OCI-LY3 (cell line): ENCODE data around the gene ABHD17C.

Experiments used
- H2AFZ ChIP-seq: fragments of 200-600, 300-600 bp; shearing (Covaris generic); 2 replicates; pipeline ENCODE4 v1.6.0; 2014; ENCODE audit warnings: antibody characterized with exemption, low read depth, low read length
- H3K27ac ChIP-seq: fragments of 200-600, 300-600 bp; sonication (generic); 2 replicates; pipeline ENCODE4 v1.5.1; 2014; ENCODE audit warnings: mild to moderate bottlenecking, low read length, moderate library complexity, mixed read lengths
- H3K27me3 ChIP-seq: fragments of 200-600, 300-600 bp; sonication (generic); 2 replicates; pipeline ENCODE4 v1.6.1; 2014; ENCODE audit warnings: low read depth, low read length, mixed read lengths
- H3K36me3 ChIP-seq: fragments of 200-600, 300-600 bp; sonication (generic); replicated peaks from 2 replicates; pipeline ENCODE3; 2014; ENCODE audit warnings: low read depth, low read length, mixed read lengths
- H3K4me1 ChIP-seq: fragments of 300-600, 200-600 bp; sonication (generic); 2 replicates; pipeline ENCODE4 v1.6.1; 2014; ENCODE audit warnings: low read length, mixed read lengths
- H3K4me2 ChIP-seq: fragments of 200-600, 300-600 bp; sonication (generic); 2 replicates; pipeline ENCODE4 v1.6.1; 2014; ENCODE audit warnings: low read length, mixed read lengths
- H3K4me3 ChIP-seq: fragments of 300-600, 200-600 bp; sonication (generic); 2 replicates; pipeline ENCODE4 v1.5.1; 2014; ENCODE audit warnings: antibody characterized with exemption, mild to moderate bottlenecking, low read length, moderate library complexity
- H3K79me2 ChIP-seq: fragments of 300-600, 200-600 bp; shearing (Covaris generic); 2 replicates; pipeline ENCODE4 v1.6.1; 2014; ENCODE audit warnings: mild to moderate bottlenecking, low read length, mixed read lengths
- H3K9ac ChIP-seq: fragments of 300-600, 200-600 bp; shearing (Covaris generic); 2 replicates; pipeline ENCODE4 v1.6.0; 2014; ENCODE audit warnings: mild to moderate bottlenecking, low read length, moderate library complexity
- H3K9me3 ChIP-seq: fragments of 200-600, 300-600 bp; shearing (Covaris generic); 2 replicates; pipeline ENCODE4 v1.6.1; 2014; ENCODE audit warnings: low read length, mixed read lengths; ENCODE audit not compliant: insufficient read depth
- H4K20me1 ChIP-seq: fragments of 200-600, 300-600 bp; sonication (generic); 2 replicates; pipeline ENCODE4 v1.6.1; 2016; ENCODE audit warnings: low read length, mixed read lengths; ENCODE audit not compliant: insufficient read depth
- CTCF ChIP-seq: fragments of 200-600, 300-600 bp; sonication (generic); IDR thresholded peaks from 2 replicates; pipeline ENCODE4 v1.5.1; 2014; ENCODE audit warnings: antibody characterized with exemption, low read length, low read depth
- EZH2phosphoT487 ChIP-seq: fragments of 200-600 bp; shearing (Covaris generic); IDR thresholded peaks from 2 replicates; pipeline ENCODE4 v1.6.1; 2018; ENCODE audit warnings: antibody characterized with exemption, mixed run types, low read depth

ABHD17C gene

GRCh38 chr15:80787316-80787715 lies 92.2 kb downstream of the ABHD17C start:
- H4K20me1 ChIP-seq: no peaks in the 10 kb centered on the region
- H3K27ac ChIP-seq: no peak overlapping the region
- no peaks in the 10 kb centered on the region for H3K36me3 ChIP-seq

GRCh38 chr15:80788536-80788935 lies 93.4 kb downstream of the ABHD17C start:
- H3K9me3 ChIP-seq: no peaks in the 10 kb centered on the region
- H3K4me2 ChIP-seq: no peak overlapping the region
- H2AFZ ChIP-seq: no peak overlapping the region
- no peak overlapping the region for H3K4me3 ChIP-seq
- no peaks in the 10 kb centered on the region for H3K36me3 ChIP-seq
- no peaks in the 10 kb centered on the region for H4K20me1 ChIP-seq
- H3K4me1 ChIP-seq: no peaks in the 10 kb centered on the region
- TF ChIP-seq CTCF (no peak), EZH2phosphoT487 (no peak)
- H3K9ac ChIP-seq: no peak overlapping the region
- H3K79me2 ChIP-seq: no peaks in the 10 kb centered on the region
- H3K27ac ChIP-seq: no peak overlapping the region
- 0 out of 2 replicates have a peak, but pooled peaks cover 6% of the 10 kb centered on the region for H3K27me3 ChIP-seq

More at GRCh38 chr15:80787316-80787715, 92.2 kb downstream of the ABHD17C start:
- no peak for TF ChIP-seq CTCF
- no peak for TF ChIP-seq EZH2phosphoT487
- Histone ChIP-seq H3K9ac (no peak overlapping the region), H3K27me3 (0 out of 2 replicates have a peak, but pooled peaks cover 6% of the 10 kb centered on the region), H3K4me1 (no peaks in the 10 kb centered on the region), H3K9me3 (no peaks in the 10 kb centered on the region), H2AFZ (no peak overlapping the region), H3K79me2 (no peaks in the 10 kb centered on the region), H3K4me2 (no peak overlapping the region), H3K4me3 (no peak overlapping the region)

- Histone ChIP-seq H3K27ac (no peak overlapping the region), H3K4me2 (no peak overlapping the region), H3K79me2 (no peaks in the 10 kb centered on the region), H2AFZ (no peak overlapping the region), H3K9me3 (no peaks in the 10 kb centered on the region), H3K4me3 (no peak overlapping the region), H4K20me1 (no peaks in the 10 kb centered on the region), H3K4me1 (no peaks in the 10 kb centered on the region), H3K27me3 (0 out of 2 replicates have a peak, but pooled peaks cover 6% of the 10 kb centered on the region), H3K36me3 (no peaks in the 10 kb centered on the region), H3K9ac (no peak overlapping the region)
- TF ChIP-seq CTCF: no peak
- no peak for TF ChIP-seq EZH2phosphoT487
Observed at GRCh38 chr15:80789296-80789695, 94.2 kb downstream of the ABHD17C start.

DNA sequence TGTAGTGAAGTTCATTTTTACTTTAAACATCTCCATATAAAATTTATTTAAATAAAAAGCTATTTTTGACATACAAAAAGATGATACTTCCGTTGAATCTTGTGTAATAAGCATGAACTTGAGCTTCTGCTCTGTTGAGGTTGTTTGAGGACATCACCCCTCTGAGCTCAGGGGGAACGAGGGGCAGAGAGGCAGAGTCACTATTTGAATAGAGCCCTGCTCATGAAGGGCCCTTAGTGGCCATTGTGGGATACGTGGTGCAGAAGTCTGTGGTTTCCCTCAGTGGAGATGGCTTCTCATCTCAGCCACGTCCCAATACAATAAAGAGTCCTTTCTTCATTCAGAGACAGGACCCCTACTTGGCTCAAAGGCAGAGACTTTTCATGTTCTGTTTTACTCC lies 94.7 kb downstream of the ABHD17C start:
- Histone ChIP-seq H3K36me3 (no peaks in the 10 kb centered on the region), H3K9me3 (no peaks in the 10 kb centered on the region), H3K4me2 (no peak overlapping the region), H3K4me3 (no peak overlapping the region), H3K4me1 (no peaks in the 10 kb centered on the region), H3K79me2 (no peaks in the 10 kb centered on the region), H3K27me3 (0 out of 2 replicates have a peak, but pooled peaks cover 6% of the 10 kb centered on the region), H3K27ac (no peak overlapping the region), H3K9ac (no peak overlapping the region), H2AFZ (no peak overlapping the region), H4K20me1 (no peaks in the 10 kb centered on the region)
- TF ChIP-seq CTCF (no peak), EZH2phosphoT487 (no peak)
